ELF-1 (cell line): ENCODE measurements around the gene GABBR1.

Experiments used
- DNase-seq: peaks from one replicate; pipeline ENCODE4 v3.0.0-alpha.2; 2016; ENCODE audit warnings: low read depth, low spot score

The GABBR1 gene

GRCh38 chr6:29527564-29527963, 105.4 kb downstream of the GABBR1 start:
- no peak for DNase-seq

DNA sequence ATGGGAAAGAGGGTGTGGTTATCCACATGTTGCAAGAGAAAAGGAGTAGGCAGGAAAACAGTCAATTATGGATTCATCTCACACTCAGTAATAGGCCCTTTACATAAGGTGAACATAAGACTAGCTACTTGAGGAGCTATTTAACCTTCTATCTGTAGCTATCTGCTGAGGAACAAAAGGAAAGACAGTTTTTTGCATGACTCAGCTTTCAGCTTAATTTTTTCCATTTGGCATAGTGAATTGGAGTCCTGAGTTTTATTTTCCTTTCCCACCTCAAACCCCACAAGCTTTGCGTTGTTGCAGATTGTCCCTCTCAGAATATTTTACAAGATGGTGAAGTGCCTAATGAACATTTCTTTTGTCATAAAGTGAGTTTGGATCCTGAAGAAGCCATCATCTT, 105.9 kb downstream of the GABBR1 start:
- DNase-seq, result no peak

GRCh38 chr6:29525311-29525639, 107.7 kb downstream of the GABBR1 start:
- DNase-seq, result no peak

GRCh38 chr6:29524444-29525310, 108.3 kb downstream of the GABBR1 start:
- DNase-seq, result no peak

DNA sequence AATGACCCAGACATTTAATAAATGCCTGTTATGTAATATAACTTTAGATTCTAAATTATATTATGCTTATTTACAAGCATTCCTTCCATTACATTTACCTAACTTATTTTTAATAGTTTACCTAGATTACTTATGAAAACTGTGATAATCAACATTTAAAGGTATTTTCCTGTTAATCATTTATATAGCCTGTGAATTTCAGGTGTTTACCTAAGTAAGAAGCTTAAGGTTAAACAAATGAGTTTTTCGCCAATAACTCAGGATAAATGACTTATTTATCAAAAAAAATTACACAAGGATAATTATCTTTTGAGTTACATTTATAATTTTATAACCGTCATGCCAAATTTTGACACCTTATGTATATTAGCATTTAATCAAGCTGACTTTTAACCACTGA, 108.9 kb downstream of the GABBR1 start:
- DNase-seq, result no peak

DNA sequence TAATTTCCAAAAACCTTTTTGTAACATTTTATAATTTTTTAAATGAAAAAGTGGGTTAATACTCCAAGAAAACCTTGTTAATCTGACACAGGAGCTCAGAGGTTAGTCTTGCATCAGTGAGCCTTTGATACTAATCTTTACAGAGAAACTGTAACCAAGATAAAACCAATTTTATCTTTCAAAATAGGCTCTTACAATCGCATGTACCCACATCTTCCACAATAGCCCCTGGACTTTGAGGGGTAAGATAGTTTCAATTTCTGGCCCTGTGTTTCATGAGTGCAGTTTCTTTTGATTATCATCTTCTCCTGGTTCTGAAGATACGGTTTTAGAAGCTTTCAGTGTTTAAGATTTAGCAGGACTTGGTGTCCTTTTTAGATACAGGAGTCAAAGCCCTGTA, 110.8 kb downstream of the GABBR1 start:
- DNase-seq, result no peak

GRCh38 chr6:29521006-29521680, 111.8 kb downstream of the GABBR1 start:
- no peak for DNase-seq

- DNase-seq, result no peak
Observed at GRCh38 chr6:29520232-29520631, 112.8 kb downstream of the GABBR1 start.

- DNase-seq, result no peak
Observed at GRCh38 chr6:29519291-29520010, 113.5 kb downstream of the GABBR1 start.

DNA sequence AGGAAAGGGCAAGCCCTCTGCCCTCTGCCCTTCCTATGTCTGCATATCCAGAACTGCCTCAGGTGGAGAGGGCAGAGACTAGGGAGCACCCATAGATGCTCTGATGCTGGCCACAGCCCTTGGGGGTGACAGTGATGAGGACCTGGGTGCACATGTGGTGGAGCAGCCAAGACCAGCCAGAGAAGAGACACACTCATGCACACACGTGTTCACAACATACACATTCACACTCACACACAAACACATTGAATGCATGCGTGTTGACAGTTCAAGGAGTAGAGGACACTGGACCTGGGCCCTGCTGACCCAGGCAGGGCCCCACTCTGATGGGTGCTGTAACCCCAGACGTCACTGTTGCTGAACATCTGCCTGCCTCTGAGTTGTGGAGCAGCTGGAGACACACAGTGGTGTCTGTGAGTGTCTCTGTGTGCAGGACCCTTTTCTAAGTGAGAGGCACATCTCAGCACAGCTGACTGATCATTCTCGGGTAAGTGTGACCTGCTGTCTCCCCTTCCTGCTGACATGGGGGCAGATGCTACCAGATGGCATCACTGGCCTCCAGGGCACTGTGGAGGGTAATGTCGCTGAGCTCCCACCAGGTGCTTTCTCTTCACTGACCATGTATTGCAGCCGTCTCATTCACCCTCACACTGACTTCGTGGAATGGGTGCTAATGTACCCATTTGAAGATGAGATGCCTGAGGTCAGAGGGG, 115.1 kb downstream of the GABBR1 start:
- DNase-seq, result no peak

DNA sequence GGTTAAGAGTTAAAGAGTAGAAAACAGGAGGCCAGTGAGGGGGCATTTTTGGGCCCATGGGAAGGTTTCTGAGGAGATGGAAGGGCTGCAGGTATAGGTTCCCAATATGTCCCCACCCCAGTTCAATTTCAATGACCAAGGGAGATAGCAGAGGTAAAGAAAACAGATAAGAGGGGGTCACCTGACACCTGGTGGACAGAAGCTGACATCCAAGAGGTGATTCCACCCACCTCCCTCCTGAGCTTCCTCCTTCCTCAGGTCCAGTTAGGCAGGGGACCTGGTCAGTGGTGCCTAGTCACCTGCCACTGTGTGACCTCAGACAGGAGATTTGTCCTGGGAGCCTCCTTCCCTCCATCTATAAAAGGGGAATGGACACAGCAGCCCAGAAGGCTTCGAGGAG, 115.7 kb downstream of the GABBR1 start:
- no peak for DNase-seq

DNA sequence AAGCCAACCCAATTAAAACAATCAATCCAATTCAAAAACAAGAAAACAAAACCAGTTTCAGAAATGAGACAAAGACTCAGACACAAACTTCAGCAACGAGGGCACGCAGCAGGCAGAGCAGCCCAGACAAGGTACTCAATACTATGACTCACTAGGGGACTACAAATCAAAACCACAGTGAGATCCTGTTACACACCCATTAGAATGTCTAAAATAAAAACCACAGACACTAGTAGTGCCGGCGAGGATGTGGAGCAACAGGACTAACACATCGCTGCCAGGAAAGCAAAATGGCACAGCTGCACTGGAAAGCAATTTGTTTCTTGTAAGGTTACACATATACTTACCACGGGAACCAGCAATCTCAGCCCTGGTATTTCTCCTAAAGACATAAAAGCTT, 116.9 kb downstream of the GABBR1 start:
- no peak for DNase-seq

GRCh38 chr6:29510746-29511300, 122.2 kb downstream of the GABBR1 start:
- DNase-seq, result no peak

DNA sequence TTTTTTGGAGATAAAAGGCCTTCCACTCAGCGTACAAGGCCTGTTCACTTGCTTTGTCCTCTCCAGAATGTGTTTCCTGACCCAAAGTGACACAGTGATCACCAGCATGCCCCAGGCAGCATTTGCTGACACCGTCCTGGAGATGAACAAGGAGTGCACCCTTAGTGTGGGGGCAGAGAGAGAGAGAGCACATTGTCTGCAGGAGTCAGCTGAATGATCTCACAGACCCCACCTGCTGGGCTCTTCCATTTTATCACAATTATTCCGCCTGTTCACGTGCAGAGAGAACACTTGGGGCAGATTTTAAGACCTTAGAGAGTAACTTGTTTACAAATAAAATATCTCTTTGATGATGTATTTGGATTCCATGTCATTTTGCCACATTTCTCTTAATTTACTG, 122.8 kb downstream of the GABBR1 start:
- peak; percentile 42 for DNase-seq
